Effector memory CD4-positive, alpha-beta T cell (primary cell): ENCODE results near the gene PAPPA2.

Experiments
- DNase-seq, 3 donors: peaks; one replicate each; pipeline ENCODE4 v3.0.0-alpha.2; 2020
- H3K27ac ChIP-seq: 2 replicates; pipeline ENCODE4 v1.7.0; 2013; ENCODE audit warnings: mild to moderate bottlenecking, low read length, moderate library complexity; ENCODE audit not compliant: insufficient read depth, poor library complexity, severe bottlenecking
- H3K27me3 ChIP-seq: replicated peaks from 2 replicates; pipeline ENCODE4 v1.7.0; 2013; ENCODE audit warnings: mild to moderate bottlenecking, low read length; ENCODE audit not compliant: insufficient read depth, control insufficient read depth, poor library complexity, severe bottlenecking
- H3K36me3 ChIP-seq: 2 replicates; pipeline ENCODE4 v1.7.0; 2013; ENCODE audit warnings: mild to moderate bottlenecking, low read length, moderate library complexity; ENCODE audit not compliant: control insufficient read depth, insufficient read depth
- H3K4me1 ChIP-seq: 2 replicates; pipeline ENCODE4 v1.7.0; 2013; ENCODE audit warnings: low read length, mild to moderate bottlenecking; ENCODE audit not compliant: control insufficient read depth, insufficient read depth, poor library complexity, severe bottlenecking
- H3K4me3 ChIP-seq: 2 replicates; pipeline ENCODE4 v1.7.0; 2013; ENCODE audit warnings: low read length, low read depth, mild to moderate bottlenecking; ENCODE audit not compliant: insufficient read depth, poor library complexity, severe bottlenecking
- H3K9me3 ChIP-seq: 2 replicates; pipeline ENCODE4 v1.7.0; 2013; ENCODE audit warnings: mild to moderate bottlenecking, low read length, moderate library complexity; ENCODE audit not compliant: control insufficient read depth

Gene PAPPA2

GRCh38 chr1:176768532-176768931, 305.6 kb downstream of the PAPPA2 start:
- Histone ChIP-seq H3K4me3 (no peak overlapping the region), H3K27ac (no peak overlapping the region), H3K9me3 (no peaks in the 10 kb centered on the region), H3K4me1 (no peaks in the 10 kb centered on the region), H3K36me3 (no peaks in the 10 kb centered on the region), H3K27me3 (no peaks in the 10 kb centered on the region)
- no peak for DNase-seq

DNA sequence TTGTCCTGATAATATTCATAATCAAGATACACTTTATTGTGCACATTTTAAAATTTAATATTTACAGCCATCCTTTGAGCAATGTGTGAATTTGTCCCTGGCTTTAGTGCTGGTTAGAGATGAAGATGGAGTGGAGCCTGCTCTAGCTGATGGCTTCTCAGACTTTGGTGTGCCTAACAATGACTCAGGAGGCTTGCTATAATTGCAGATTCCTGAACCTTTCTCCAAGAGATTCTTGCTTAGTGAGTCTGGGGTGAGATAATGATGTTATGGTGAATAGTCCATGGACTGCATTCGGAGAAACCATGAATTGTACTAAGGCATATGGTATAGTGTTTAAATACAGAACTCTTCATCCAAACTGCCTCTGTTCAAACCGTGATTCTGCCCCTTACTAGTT, 307.1 kb downstream of the PAPPA2 start:
- Histone ChIP-seq H3K4me3 (no peak overlapping the region), H3K36me3 (no peaks in the 10 kb centered on the region), H3K9me3 (no peaks in the 10 kb centered on the region), H3K4me1 (no peaks in the 10 kb centered on the region), H3K27me3 (no peaks in the 10 kb centered on the region), H3K27ac (no peak overlapping the region)
- DNase-seq, result no peak

GRCh38 chr1:176773038-176773437, 310.1 kb downstream of the PAPPA2 start:
- no peak overlapping the region for H3K27ac ChIP-seq
- no peaks in the 10 kb centered on the region for H3K9me3 ChIP-seq
- no peaks in the 10 kb centered on the region for H3K36me3 ChIP-seq
- no peaks in the 10 kb centered on the region for H3K27me3 ChIP-seq
- no peaks in the 10 kb centered on the region for H3K4me1 ChIP-seq
- no peak overlapping the region for H3K4me3 ChIP-seq
- no peak for DNase-seq

DNA sequence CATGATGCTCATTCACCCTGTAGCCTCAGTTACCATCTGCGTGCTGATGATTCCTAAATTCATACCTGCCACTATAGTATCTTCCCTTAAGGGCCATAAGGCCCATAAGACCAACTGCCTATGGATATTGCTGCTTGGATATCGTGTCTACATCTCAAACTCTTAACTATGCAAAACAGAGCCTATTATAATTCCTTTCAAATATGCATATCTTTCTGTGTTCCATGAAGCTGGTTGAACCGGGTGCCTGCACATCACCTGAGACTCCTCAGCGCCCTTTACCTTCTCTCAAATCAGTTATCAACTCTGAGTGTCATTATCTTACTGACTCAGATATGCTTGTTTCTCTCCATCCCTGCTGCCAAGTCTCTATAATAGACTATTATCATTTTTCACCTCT, 311.2 kb downstream of the PAPPA2 start:
- no peaks in the 10 kb centered on the region for H3K4me1 ChIP-seq
- no peak for DNase-seq

DNA sequence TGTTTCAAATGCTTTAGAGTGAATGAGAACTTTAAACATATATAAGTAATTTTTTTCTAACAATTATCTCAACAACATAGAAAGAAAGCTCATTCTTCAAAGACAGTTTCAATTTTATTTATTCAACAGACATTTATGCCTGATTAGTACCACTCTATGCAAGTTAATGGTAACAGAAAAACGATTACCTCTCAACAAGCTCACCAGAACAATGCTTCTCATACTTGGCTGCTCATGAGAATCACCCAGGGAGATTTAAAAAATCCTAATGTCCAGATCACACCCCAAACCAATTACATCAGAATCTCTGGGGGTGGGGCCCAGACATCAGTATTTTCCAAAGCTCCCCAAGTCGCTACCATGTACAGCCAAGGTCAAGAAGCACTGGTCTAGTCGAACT, 312.4 kb downstream of the PAPPA2 start:
- Histone ChIP-seq H3K9me3 (no peaks in the 10 kb centered on the region), H3K27me3 (no peaks in the 10 kb centered on the region), H3K4me1 (no peaks in the 10 kb centered on the region), H3K27ac (no peak overlapping the region), H3K36me3 (no peaks in the 10 kb centered on the region), H3K4me3 (no peak overlapping the region)
- DNase-seq, result no peak

More for the DNA sequence above, 311.2 kb downstream of the PAPPA2 start:
- Histone ChIP-seq H3K9me3 (no peaks in the 10 kb centered on the region), H3K27me3 (no peaks in the 10 kb centered on the region), H3K27ac (no peak overlapping the region), H3K36me3 (no peaks in the 10 kb centered on the region), H3K4me3 (no peak overlapping the region)

GRCh38 chr1:176775996-176776395, 313.0 kb downstream of the PAPPA2 start:
- no peaks in the 10 kb centered on the region for H3K27me3 ChIP-seq
- no peaks in the 10 kb centered on the region for H3K9me3 ChIP-seq
- H3K36me3 ChIP-seq, result no peaks in the 10 kb centered on the region
- H3K4me1 ChIP-seq, result no peaks in the 10 kb centered on the region
- no peak for DNase-seq
- no peak overlapping the region for H3K4me3 ChIP-seq
- no peak overlapping the region for H3K27ac ChIP-seq

DNA sequence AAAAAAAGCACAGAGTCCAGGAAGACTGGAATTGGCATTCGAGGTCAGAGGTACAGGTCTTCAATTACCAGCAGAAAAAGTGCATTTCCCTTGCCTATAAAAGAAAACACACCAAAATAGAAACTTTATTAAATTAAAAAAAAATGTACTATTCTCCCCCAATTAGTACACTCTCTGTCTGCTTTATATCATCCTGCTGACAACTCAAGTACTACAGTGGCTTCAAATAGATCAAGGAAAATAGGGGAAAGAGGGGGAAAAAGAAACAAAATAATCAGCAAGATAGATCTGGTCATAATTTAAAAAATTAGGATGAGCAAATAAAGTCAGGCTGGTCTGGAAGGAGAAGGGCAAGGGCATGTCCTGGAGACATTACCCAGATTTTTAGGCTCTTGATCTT, 315.1 kb downstream of the PAPPA2 start:
- H3K36me3 ChIP-seq, result no peaks in the 10 kb centered on the region
- DNase-seq, result no peak
- no peaks in the 10 kb centered on the region for H3K9me3 ChIP-seq
- no peak overlapping the region for H3K27ac ChIP-seq
- no peak overlapping the region for H3K4me3 ChIP-seq
- H3K27me3 ChIP-seq, result no peaks in the 10 kb centered on the region
- H3K4me1 ChIP-seq, result no peaks in the 10 kb centered on the region

DNA sequence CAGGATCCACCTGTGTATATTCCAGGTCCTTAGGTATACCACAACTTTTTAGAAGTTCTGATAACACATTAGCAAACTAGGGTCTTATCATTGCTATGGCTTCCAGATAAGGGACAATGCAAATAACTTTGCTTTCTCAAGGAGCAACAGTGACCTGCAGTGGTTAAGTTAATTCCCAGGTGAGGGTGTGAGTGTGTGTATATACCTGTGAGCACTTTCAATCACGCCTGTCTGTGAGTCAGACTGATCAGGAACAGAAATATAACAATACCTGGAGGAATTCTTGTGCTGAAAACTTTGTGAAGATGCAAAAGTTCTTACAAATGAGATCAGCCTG, 317.0 kb downstream of the PAPPA2 start:
- DNase-seq, result no peak
- no peak overlapping the region for H3K27ac ChIP-seq
- no peaks in the 10 kb centered on the region for H3K27me3 ChIP-seq
- H3K9me3 ChIP-seq, result no peaks in the 10 kb centered on the region
- no peaks in the 10 kb centered on the region for H3K36me3 ChIP-seq
- no peak overlapping the region for H3K4me3 ChIP-seq
- H3K4me1 ChIP-seq, result no peaks in the 10 kb centered on the region

DNA sequence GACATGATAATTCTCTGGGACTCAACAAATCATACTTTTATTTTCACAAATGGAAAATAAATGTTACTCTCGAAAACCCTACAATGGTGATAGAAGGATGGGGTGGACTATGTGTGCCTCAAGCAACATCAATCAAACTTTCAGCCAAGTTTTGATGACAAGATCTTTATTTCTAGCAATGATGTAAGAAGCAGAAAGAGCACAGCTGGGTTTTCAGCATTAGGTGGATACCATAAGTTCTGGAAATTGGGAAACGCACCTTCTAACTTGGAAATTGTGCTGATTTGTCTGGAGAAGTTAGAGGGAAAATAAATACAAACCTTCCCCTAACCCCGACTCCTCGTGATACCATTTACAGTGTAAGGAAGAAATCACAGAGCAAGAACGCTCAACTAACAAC, 320.3 kb downstream of the PAPPA2 start:
- Histone ChIP-seq H3K27me3 (no peaks in the 10 kb centered on the region), H3K27ac (no peak overlapping the region), H3K9me3 (no peaks in the 10 kb centered on the region), H3K36me3 (no peaks in the 10 kb centered on the region), H3K4me1 (no peaks in the 10 kb centered on the region), H3K4me3 (no peak overlapping the region)
- no peak for DNase-seq

GRCh38 chr1:176785056-176785455, 322.1 kb downstream of the PAPPA2 start:
- DNase-seq, result no peak
- Histone ChIP-seq H3K4me1 (no peaks in the 10 kb centered on the region), H3K9me3 (no peaks in the 10 kb centered on the region), H3K36me3 (no peaks in the 10 kb centered on the region), H3K27ac (no peak overlapping the region), H3K4me3 (no peak overlapping the region), H3K27me3 (no peaks in the 10 kb centered on the region)

GRCh38 chr1:176785791-176786190, 322.8 kb downstream of the PAPPA2 start:
- Histone ChIP-seq H3K27me3 (no peaks in the 10 kb centered on the region), H3K4me1 (no peaks in the 10 kb centered on the region), H3K4me3 (no peak overlapping the region), H3K27ac (no peak overlapping the region), H3K9me3 (no peaks in the 10 kb centered on the region), H3K36me3 (no peaks in the 10 kb centered on the region)
- DNase-seq, result no peak
